NCI-H2081 treated with DMSO at 0.1 percent for 48 hours (cell line): ENCODE measurements around the gene PRKAA2.

Experiments used
- DNase-seq: peaks from one replicate; lab custom pipeline; 2025; lab: John Stamatoyannopoulos, UW

Gene PRKAA2

DNA sequence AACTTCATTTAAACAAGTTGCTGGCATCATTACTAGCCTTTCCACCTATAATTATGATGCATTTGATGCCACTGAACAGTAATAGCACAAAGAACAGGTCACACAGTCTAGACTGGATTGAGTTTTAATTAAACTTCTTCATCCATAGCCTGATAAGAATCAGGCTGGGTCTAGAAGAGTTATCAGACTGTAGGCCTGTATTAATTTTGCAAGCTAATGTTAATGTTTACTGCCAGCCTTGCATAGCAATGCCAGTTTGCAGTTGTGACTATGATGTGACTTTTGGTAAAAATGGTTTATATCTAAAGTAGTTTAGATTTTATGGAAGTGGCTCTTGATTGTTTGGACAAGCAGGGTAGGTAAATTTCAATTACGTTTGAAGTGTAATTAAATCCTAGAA lies 68.0 kb downstream of the PRKAA2 start:
- no peak for DNase-seq

GRCh38 chr1:56715156-56715555 lies 70.0 kb downstream of the PRKAA2 start:
- DNase-seq: no peak

DNA sequence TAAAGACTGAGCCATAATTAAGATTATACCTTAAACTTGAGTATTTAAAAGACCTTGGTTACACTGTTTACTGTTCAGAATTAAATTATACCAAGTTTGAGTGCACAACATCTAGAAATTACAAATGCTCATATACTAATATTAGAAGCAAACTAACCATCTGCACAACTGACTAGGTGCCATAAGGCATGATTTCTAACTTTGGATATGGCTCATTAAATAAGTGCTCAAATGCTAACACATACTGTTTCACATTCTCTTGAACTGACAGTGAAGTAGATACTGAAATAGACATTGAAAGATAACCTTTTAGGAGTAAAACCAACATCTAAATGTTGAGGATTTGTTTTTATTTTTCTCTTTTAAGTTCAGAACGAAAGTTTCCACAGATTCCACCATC lies 74.1 kb downstream of the PRKAA2 start:
- no peak for DNase-seq

DNA sequence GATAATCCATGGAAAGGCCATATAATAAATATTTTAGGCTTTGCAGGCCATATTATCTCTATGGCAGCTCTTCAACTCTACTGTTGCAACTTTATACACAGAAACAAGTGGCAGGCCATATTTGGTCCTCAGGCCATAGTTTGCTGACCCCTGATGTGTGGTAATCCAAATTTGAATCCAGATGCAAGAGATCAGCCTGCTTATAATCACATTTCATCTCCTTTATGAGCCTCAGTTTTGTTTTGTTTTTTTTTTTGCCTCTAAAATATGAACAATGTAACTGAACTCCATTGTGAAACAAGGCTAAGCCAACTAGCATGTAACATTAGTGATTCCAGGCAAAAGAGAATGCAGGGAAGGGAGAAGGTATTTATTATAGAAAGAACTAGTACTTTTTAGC lies 81.6 kb downstream of the PRKAA2 start:
- DNase-seq: no peak

DNA sequence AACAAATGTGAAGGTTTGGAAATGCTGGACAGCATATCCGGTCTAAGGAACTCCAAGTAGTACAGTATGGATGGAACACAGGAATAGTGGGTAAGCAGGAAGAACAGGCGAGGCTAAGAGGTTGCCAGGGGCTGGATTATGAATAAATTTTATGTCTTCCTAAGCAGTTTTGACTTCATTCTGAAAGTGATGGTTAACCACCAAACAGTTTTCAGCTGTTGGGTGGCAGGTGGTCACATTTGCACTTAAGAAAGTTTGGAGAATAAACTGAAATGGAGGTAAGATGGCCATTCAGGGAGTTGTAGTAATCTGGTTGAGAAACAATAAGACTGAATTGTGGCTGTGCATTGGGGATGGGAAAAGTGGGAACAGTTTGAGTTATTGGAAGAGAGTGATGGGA lies 83.8 kb downstream of the PRKAA2 start:
- DNase-seq: no peak

- no peak for DNase-seq
Observed at GRCh38 chr1:56745231-56745630, 100.1 kb downstream of the PRKAA2 start.

GRCh38 chr1:56754708-56755479 lies 109.8 kb downstream of the PRKAA2 start:
- no peak for DNase-seq

GRCh38 chr1:56755911-56756310 lies 110.8 kb downstream of the PRKAA2 start:
- no peak for DNase-seq

DNA sequence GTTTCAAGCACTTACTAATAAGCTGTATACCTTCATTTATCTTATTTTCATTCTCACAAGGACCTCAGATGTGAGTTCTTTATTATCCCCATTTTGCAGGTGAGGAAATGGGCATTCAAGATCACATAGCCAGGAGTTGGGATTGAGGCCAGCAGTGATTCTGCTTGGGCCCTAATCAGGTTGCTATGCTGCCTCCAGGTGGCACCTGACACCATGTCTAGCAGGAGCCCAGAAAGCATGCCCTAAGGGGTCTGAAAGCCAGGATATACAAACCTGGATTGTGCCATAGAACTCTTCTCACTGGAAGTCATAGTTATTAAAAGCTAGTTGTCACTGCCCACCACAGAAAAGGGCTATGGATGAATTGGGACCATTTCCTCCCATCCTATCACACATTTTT lies 113.0 kb downstream of the PRKAA2 start:
- DNase-seq: no peak

DNA sequence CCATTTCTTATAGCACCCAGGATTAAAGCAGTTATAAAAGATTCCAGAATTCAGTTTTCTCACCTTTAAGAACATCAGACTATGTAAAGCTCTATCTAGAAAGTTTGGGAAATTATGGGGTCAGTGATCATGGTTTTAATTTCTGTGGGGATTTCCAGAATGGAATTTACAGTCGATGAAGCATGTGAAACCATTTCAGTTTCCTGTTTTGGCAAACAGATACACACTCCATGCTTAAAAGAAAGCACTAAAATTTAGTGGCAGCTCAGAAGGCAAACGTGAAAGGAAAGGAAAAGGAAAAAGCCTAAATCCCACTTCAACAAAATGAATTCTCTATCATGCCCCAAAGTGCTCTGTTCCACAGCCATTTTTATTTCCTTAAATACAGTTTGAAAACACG lies 113.7 kb downstream of the PRKAA2 start:
- DNase-seq: no peak
